Cardiac fibroblast (primary cell): Measurements from ENCODE around the gene PPP4R4.

Experiments used
- DNase-seq, 2 donors: peaks; one replicate each; pipeline versions ENCODE4 v3.0.0 to v3.0.0-alpha.2; 2010; ENCODE audit warnings: low read depth in 2 of 2
- H3K4me3 ChIP-seq, 2 donors: replicated peaks in 1 of 2; 1 replicate in 1 of 2; 2 replicates in 1 of 2; pipeline ENCODE4 v1.5.1; 2011; ENCODE audit warnings: low read depth in 2 of 2, low read length in 2 of 2, mild to moderate bottlenecking in 2 of 2, moderate library complexity in 1 of 2
- CTCF ChIP-seq: IDR thresholded peaks from one replicate; pipeline ENCODE4 v1.5.1; 2011; ENCODE audit warnings: low read depth, mild to moderate bottlenecking, low read length, inconsistent platforms

The PPP4R4 gene

DNA sequence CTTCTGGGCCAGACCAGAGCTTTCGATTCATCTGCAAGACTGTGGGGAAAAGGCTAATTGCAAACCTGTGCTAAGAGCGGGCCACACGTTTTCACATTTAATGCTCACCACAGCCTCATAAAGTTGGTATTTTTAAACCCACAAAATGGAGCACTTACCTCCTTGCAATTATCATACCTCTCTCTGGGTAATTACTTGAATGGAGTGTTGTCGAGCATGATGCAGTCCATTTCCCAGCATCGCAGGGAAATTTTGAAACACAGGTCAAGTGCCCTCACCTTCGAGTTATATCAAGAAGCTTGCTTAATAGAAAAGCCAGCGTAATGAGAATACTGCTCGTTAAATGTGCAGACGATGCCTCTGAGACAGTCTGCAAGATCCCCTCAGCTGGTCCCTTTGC, 35.9 kb upstream of the PPP4R4 start:
- no peak overlapping the region for H3K4me3 ChIP-seq
- no peak for DNase-seq
- no peak for TF ChIP-seq CTCF

DNA sequence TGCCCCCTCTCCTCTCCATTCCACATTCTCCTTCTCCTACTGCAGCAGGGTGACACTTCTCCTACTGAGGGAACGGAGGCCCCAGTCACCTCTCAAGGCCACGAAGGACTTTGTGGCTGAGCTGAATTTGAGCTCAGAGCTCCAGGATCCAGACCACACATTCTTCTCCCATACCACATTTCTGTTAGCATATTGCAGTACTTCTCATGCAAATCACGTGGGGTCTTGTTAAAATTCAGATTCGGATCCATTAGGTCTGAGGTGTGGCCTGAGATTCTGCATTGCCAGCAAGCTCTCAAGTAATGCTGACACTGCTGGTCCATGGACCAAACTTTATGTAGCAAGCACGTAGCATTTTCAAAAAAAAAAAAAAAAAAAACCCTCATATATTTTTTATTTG, 35.1 kb upstream of the PPP4R4 start:
- no peak overlapping the region for H3K4me3 ChIP-seq
- no peak for DNase-seq
- no peak for TF ChIP-seq CTCF

DNA sequence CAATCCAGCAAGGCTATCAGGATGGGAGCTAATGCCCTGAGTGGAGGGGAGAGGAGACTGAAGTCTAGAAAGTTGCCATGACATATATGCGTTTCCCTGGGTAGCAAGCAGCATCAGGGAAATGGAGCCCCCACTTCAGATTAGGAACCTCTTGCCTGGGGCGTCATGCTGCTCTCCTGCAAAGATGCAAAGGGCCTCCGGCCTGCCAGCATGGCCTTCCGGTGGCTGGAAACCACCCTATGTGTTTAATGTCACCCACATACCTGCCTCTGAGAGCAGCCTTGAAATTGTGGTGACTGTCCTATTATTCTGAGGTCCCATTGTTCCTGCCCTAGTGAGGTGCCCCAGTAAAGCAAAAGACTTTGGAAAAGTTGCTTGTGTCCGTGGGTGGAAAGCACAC, 34.7 kb upstream of the PPP4R4 start:
- TF ChIP-seq CTCF, result no peak
- H3K4me3 ChIP-seq, result no peak overlapping the region

DNA sequence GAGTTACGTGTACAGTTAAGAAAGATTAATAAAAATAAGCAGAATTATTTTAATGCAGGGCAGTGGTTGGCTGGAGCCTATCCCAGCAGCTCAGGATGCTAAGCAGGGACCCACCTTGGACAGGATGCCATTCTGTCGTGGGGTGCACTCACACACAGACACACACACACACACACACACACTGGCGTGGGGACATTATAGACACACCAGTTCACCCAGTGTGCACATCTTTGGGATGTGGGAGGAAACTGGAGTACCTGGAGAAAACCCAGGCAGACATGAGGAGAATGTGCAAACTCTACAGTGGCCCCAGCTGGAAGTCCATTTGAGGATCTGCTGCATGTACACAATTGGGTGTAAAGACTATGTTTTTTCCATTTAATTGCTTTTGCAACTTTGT, 31.9 kb upstream of the PPP4R4 start:
- H3K4me3 ChIP-seq, result no peak overlapping the region
- DNase-seq, result no peak
- TF ChIP-seq CTCF, result no peak

More for the DNA sequence above, 34.7 kb upstream of the PPP4R4 start:
- DNase-seq, result no peak

DNA sequence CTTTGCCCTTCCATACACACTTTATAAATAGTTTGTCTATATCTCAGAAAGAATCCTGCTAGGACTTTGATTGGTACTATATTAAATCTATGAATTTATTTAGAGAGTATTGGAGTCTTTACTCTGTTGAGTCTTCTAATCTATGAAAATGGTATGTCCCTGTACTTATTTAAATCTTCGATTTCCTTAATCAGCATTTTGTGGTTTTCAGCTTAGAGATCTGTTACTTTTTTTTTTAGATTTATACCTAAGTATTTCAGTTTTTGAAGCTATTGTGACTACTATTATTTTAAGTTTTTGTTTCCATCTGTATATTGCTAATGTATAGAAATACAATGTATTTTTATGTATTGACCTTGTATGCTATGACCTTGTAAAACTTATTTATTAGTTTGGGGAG, 31.3 kb upstream of the PPP4R4 start:
- H3K4me3 ChIP-seq, result no peak overlapping the region
- TF ChIP-seq CTCF, result no peak
- DNase-seq, result no peak

GRCh38 chr14:94143239-94143638, 30.9 kb upstream of the PPP4R4 start:
- TF ChIP-seq CTCF, result peak; percentile 48
- no peak for DNase-seq
- no peak overlapping the region for H3K4me3 ChIP-seq

DNA sequence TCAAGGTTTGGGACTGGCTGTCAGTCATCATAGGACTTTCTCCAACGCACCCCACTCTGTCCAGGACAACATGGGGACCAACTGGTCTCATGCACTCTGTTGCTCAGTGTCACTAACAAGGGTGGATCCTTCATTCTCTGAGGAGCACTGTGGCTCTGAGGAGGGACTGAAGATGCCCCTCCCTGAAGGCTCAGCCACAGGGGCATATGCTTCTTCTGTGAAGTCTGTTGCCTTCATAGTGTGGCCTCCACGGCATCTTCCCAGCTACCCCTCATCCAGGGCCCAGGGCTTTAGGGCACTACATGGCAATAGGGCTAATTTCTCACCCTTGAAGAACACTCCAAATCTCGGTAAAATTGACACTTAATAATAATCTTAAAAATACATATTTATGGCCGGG, 30.4 kb upstream of the PPP4R4 start:
- H3K4me3 ChIP-seq, result no peak overlapping the region
- no peak for DNase-seq
- TF ChIP-seq CTCF, result no peak
